Neural progenitor cell (in vitro differentiated cells): Measurements from ENCODE around the gene ATOSB. TPM values are rescaled to one million over a fixed set of nuclear protein-coding genes. Genes with fewer than 3 reads are reported as not detected.

Experiments used
- DNase-seq: peaks from one replicate; pipeline ENCODE4 v3.0.0-alpha.2; 2016; ENCODE audit warnings: low spot score
- H2AFZ ChIP-seq: fragments of 200-600 bp; sonication (generic); replicated peaks from 2 replicates; pipeline ENCODE4 v1.6.1; 2016; ENCODE audit warnings: antibody characterized with exemption
- H3F3A ChIP-seq: fragments of 200-600 bp; sonication (generic); 2 replicates; pipeline ENCODE4 v1.6.1; 2016; ENCODE audit warnings: antibody characterized with exemption, low read depth
- H3K27ac ChIP-seq: fragments of 200-600 bp; sonication (generic); 2 replicates; pipeline ENCODE4 v1.5.1; 2016; ENCODE audit warnings: mild to moderate bottlenecking
- H3K27me3 ChIP-seq: fragments of 200-600 bp; sonication (generic); 2 replicates; pipeline ENCODE4 v1.6.1; 2016; ENCODE audit warnings: mild to moderate bottlenecking, moderate library complexity
- H3K36me3 ChIP-seq: fragments of 200-600 bp; sonication (generic); 2 replicates; pipeline ENCODE4 v1.5.1; 2016
- H3K4me1 ChIP-seq: fragments of 200-600 bp; sonication (generic); 2 replicates; pipeline ENCODE4 v1.6.1; 2016; ENCODE audit warnings: mixed run types
- H3K4me2 ChIP-seq: fragments of 200-600 bp; sonication (generic); 2 replicates; pipeline ENCODE4 v1.6.1; 2016
- H3K4me3 ChIP-seq: fragments of 200-600 bp; sonication (generic); 2 replicates; pipeline ENCODE4 v1.5.1; 2016
- H3K79me2 ChIP-seq: fragments of 200-600 bp; sonication (generic); 2 replicates; pipeline ENCODE4 v1.6.1; 2016; ENCODE audit warnings: low read depth
- H3K9ac ChIP-seq: fragments of 200-600 bp; sonication (generic); 2 replicates; pipeline ENCODE4 v1.6.1; 2016
- H3K9me3 ChIP-seq: fragments of 200-600 bp; sonication (generic); 2 replicates; pipeline ENCODE4 v1.5.1; 2016; ENCODE audit warnings: low read depth
- H4K20me1 ChIP-seq: fragments of 200-600 bp; sonication (generic); 2 replicates; pipeline ENCODE4 v1.6.1; 2016; ENCODE audit warnings: low read depth
- H3K27ac Mint-ChIP-seq: 3 replicates; pipeline ENCODE4 v1.8.0; 2021; ENCODE audit warnings: mixed read lengths
- H3K27me3 Mint-ChIP-seq: 2 replicates; pipeline ENCODE4 v1.8.0; 2022; ENCODE audit warnings: low read depth, mild to moderate bottlenecking, inconsistent platforms, moderate library complexity, mixed read lengths; ENCODE audit not compliant: insufficient read depth
- H3K36me3 Mint-ChIP-seq: 3 replicates; pipeline ENCODE4 v1.8.0; 2021; ENCODE audit warnings: mixed read lengths
- H3K4me1 Mint-ChIP-seq: 3 replicates; pipeline ENCODE4 v1.8.0; 2021; ENCODE audit warnings: mixed read lengths
- H3K4me3 Mint-ChIP-seq: 3 replicates; pipeline ENCODE4 v1.8.0; 2021; ENCODE audit warnings: mild to moderate bottlenecking, moderate library complexity, mixed read lengths
- H3K9me3 Mint-ChIP-seq: 3 replicates; pipeline ENCODE4 v1.8.0; 2020; ENCODE audit warnings: mixed read lengths
- EZH2 ChIP-seq: fragments of 200-600 bp; sonication (generic); IDR thresholded peaks from 2 replicates; pipeline ENCODE4 v1.6.1; 2017; ENCODE audit warnings: antibody characterized with exemption, mild to moderate bottlenecking, moderate library complexity
- EZH2phosphoT487 ChIP-seq: fragments of 200-600 bp; sonication (generic); IDR thresholded peaks from 2 replicates; pipeline ENCODE4 v1.6.1; 2017; ENCODE audit warnings: antibody characterized with exemption
- total RNA-seq: library from RNA; depleted of rRNA; stranded (reverse); fragments of >200 nt; gene quantifications from 2 replicates; pipeline ENCODE4 v1.2.3, GENCODE V29; 2015; ENCODE audit warnings: low replicate concordance
- TF ChIP-seq, protein P1 (sequence below): fragments of 200-600 bp; sonication (generic); IDR thresholded peaks from 2 replicates; pipeline ENCODE4 v1.5.1; 2017; ENCODE audit warnings: antibody characterized with exemption, mild to moderate bottlenecking

ATOSB gene
- total RNA-seq, 1 donor from 2014 or later: 8.5 TPM

DNA sequence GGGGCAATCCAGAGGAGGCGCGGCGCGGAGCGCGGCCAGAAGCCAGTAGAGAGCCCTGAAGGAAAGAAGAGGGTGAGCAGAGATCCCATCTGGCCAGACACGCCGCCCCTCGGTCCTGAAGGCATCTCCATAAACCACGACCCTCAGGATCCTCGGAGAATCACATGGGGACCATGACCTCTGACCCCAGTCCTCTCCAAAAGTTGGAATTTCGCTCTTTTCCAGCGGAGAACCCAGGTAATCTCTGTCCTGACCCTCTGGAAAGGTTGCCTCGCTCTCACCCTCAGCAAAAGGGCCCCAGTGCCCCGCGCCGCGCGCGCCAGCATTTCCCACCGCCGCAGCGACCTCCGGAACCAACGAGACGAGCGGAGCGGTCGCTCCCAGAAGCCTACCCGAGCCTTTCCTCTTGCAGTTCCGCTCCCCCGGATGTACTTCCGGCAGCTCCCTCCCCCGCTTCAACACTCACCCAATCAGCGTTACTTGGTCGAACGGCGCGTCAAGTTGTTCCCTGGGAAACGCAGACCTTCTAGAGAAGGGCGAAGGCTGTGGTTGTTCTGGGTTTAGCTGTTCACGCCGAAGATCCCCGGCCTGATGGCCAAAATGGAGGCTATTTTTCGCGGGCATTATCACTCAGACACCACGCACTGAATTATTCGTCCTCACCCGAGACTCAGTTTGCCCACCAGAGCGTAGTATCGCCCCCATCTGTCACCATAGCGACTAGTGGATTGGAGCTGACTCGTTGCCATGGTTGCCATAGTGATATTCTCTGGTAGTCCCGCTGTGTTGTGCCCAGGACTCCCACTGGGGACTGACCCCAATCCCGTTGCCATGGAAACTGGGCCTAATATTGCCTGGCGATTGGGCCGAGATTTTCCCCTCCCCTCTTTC lies 12.6 kb downstream of the ATOSB start, which contains the start of gene STOML2:
Gene STOML2 (minus strand): TSS at position 363 of the 891 bp plus-strand sequence. CDS start 37 bp downstream, at position 326.
- Histone ChIP-seq H3F3A (peaks cover 17% of the 10 kb centered on the region), H3K79me2 (peaks cover 17% of the 10 kb centered on the region), H3K36me3 (no peaks in the 10 kb centered on the region), H3K9me3 (no peaks in the 10 kb centered on the region), H3K4me3 (peak within 1 kb of the TSS; percentile 80), H3K4me2 (peak within 1 kb of the TSS; percentile 95), H4K20me1 (no peaks in the 10 kb centered on the region), H3K27me3 (no peaks in the 10 kb centered on the region), H3K27ac (peak within 1 kb of the TSS; percentile 13), H2AFZ (peak within 1 kb of the TSS; percentile 70), H3K9ac (peak within 1 kb of the TSS; percentile 90), H3K4me1 (peaks cover 16% of the 10 kb centered on the region)
- DNase-seq: peak; percentile 98
- H3K27me3 Mint-ChIP-seq: peaks cover 14% of the 10 kb centered on the region
- TF ChIP-seq EZH2: no peak
- TF ChIP-seq, protein P1, sequence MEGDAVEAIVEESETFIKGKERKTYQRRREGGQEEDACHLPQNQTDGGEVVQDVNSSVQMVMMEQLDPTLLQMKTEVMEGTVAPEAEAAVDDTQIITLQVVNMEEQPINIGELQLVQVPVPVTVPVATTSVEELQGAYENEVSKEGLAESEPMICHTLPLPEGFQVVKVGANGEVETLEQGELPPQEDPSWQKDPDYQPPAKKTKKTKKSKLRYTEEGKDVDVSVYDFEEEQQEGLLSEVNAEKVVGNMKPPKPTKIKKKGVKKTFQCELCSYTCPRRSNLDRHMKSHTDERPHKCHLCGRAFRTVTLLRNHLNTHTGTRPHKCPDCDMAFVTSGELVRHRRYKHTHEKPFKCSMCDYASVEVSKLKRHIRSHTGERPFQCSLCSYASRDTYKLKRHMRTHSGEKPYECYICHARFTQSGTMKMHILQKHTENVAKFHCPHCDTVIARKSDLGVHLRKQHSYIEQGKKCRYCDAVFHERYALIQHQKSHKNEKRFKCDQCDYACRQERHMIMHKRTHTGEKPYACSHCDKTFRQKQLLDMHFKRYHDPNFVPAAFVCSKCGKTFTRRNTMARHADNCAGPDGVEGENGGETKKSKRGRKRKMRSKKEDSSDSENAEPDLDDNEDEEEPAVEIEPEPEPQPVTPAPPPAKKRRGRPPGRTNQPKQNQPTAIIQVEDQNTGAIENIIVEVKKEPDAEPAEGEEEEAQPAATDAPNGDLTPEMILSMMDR: peak; percentile 2
- no peak for TF ChIP-seq EZH2phosphoT487
- H3K9me3 Mint-ChIP-seq: no peaks in the 10 kb centered on the region
- peaks cover 32% of the 10 kb centered on the region for H3K36me3 Mint-ChIP-seq
- H3K4me1 Mint-ChIP-seq: peaks cover 42% of the 10 kb centered on the region
- peak within 1 kb of the TSS; percentile 94 for H3K4me3 Mint-ChIP-seq
- peak within 1 kb of the TSS; percentile 100 for H3K27ac Mint-ChIP-seq

DNA sequence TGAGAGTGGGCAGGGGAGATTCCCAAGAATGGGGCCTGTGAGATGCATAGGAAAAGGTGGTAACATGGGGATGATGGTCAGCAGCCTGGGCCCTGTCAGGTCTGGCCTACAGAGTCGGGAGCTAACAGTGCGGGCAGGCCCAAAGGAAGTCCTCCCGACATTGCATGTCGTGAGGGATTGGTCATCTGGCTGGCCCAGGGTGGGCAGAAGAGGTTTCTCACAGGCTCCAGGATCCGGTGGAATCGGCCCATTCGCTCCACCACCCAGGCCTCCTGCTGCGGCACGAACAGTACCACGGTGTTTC lies 13.2 kb downstream of the ATOSB start:
- Histone ChIP-seq H3K9me3 (no peaks in the 10 kb centered on the region), H2AFZ (peak overlapping the region; percentile 56), H3F3A (peaks cover 17% of the 10 kb centered on the region), H4K20me1 (no peaks in the 10 kb centered on the region), H3K79me2 (peaks cover 17% of the 10 kb centered on the region), H3K4me1 (peaks cover 16% of the 10 kb centered on the region), H3K4me2 (peak overlapping the region; percentile 95), H3K9ac (peak overlapping the region; percentile 90), H3K36me3 (no peaks in the 10 kb centered on the region), H3K27me3 (no peaks in the 10 kb centered on the region), H3K27ac (peak overlapping the region; percentile 13), H3K4me3 (peak overlapping the region; percentile 80)
- Mint-ChIP-seq H3K27ac (peak overlapping the region; percentile 100), H3K4me3 (peak overlapping the region; percentile 94), H3K9me3 (no peaks in the 10 kb centered on the region), H3K4me1 (peaks cover 45% of the 10 kb centered on the region), H3K27me3 (peaks cover 14% of the 10 kb centered on the region), H3K36me3 (peaks cover 32% of the 10 kb centered on the region)
- TF ChIP-seq EZH2 (no peak), EZH2phosphoT487 (no peak)
- TF ChIP-seq, protein P1: no peak
- DNase-seq: no peak

DNA sequence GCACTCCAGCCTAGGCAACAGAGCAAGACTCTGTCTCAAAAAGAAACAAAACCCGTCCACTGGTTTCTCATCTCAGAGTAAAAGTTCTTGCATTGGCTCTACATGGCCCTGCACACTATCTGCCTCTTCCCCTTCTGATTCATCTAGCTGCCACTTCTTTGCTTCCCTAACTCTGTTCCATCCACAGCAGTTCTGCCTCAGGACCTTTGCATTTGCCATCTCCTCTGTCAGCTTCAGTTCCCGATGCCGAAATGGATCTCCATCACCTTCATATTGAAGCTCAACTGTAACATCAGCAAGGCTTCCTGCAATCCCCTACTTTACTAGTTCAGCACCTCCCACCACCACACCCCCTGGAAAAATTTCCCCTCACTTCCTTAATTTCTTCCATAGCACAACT lies 18.1 kb downstream of the ATOSB start:
- H2AFZ ChIP-seq: no peak overlapping the region
- H3K79me2 ChIP-seq: peaks cover 22% of the 10 kb centered on the region
- H3K27ac ChIP-seq: no peak overlapping the region
- DNase-seq: no peak
- H3K9ac ChIP-seq: no peak overlapping the region
- Mint-ChIP-seq H3K9me3 (no peaks in the 10 kb centered on the region), H3K27me3 (no peaks in the 10 kb centered on the region), H3K36me3 (peaks cover 20% of the 10 kb centered on the region), H3K4me3 (peak overlapping the region; percentile 74), H3K27ac (no peak overlapping the region), H3K4me1 (peaks cover 25% of the 10 kb centered on the region)
- H3K27me3 ChIP-seq: no peaks in the 10 kb centered on the region
- H4K20me1 ChIP-seq: no peaks in the 10 kb centered on the region
- no peak overlapping the region for H3K4me2 ChIP-seq
- H3K4me1 ChIP-seq: peaks cover 7% of the 10 kb centered on the region
- no peak overlapping the region for H3K4me3 ChIP-seq
- no peaks in the 10 kb centered on the region for H3K36me3 ChIP-seq
- peaks cover 6% of the 10 kb centered on the region for H3F3A ChIP-seq
- H3K9me3 ChIP-seq: no peaks in the 10 kb centered on the region
- TF ChIP-seq, protein P1: no peak
- no peak for TF ChIP-seq EZH2phosphoT487
- TF ChIP-seq EZH2: no peak
